Measurements from ENCODE around the gene CDCP1.
A peak's percentile ranks its signal among the peaks of the same experiment; 100 is the strongest.
"Not testable (repeated sequence)": the region's sequence is repeated elsewhere in the genome, so short reads cannot be mapped to it uniquely, and the experiment has no call there.

Gene CDCP1

GRCh38 chr3:45170096-45170495 lies 23.9 kb upstream of the CDCP1 start:
- no peak for DNase-seq (ENCODE audit: low read depth in 2 of 2)

GRCh38 chr3:45169125-45169904 lies 23.1 kb upstream of the CDCP1 start:
- DNase-seq (ENCODE audit: low read depth in 2 of 2), result no peak

GRCh38 chr3:45168451-45168850 lies 22.3 kb upstream of the CDCP1 start:
- no peak for DNase-seq (ENCODE audit: low read depth in 2 of 2)

- peak; percentile 59 to 74 for DNase-seq (ENCODE audit: low read depth in 2 of 2)
These were observed 21.1 kb upstream of the CDCP1 start for GRCh38 chr3:45167011-45167911.

- DNase-seq (ENCODE audit: low read depth in 2 of 2), result no peak
These were observed 20.2 kb upstream of the CDCP1 start for GRCh38 chr3:45166321-45166879.

GRCh38 chr3:45165497-45166283 lies 19.5 kb upstream of the CDCP1 start:
- no peak for DNase-seq (ENCODE audit: low read depth in 2 of 2)

GRCh38 chr3:45164056-45164455 lies 17.9 kb upstream of the CDCP1 start:
- DNase-seq (ENCODE audit: low read depth in 2 of 2), result no peak

- no peak for DNase-seq (ENCODE audit: low read depth in 2 of 2)
These were observed 17.3 kb upstream of the CDCP1 start for GRCh38 chr3:45163481-45163880.

GRCh38 chr3:45154641-45155147 lies 8.5 kb upstream of the CDCP1 start:
- DNase-seq (ENCODE audit: low read depth in 2 of 2), result no peak

GRCh38 chr3:45153658-45154437 lies 7.7 kb upstream of the CDCP1 start:
- no peak for DNase-seq (ENCODE audit: low read depth in 2 of 2)

- no peak for DNase-seq (ENCODE audit: low read depth in 2 of 2)
These were observed 6.1 kb upstream of the CDCP1 start for GRCh38 chr3:45152307-45152706.

- DNase-seq (ENCODE audit: low read depth in 2 of 2), result no peak
These were observed 4.9 kb upstream of the CDCP1 start for GRCh38 chr3:45151100-45151499.

- DNase-seq (ENCODE audit: low read depth in 2 of 2), result no peak
These were observed 2.7 kb upstream of the CDCP1 start for GRCh38 chr3:45148921-45149320.

GRCh38 chr3:45145223-45145622 lies 955 bp downstream of the CDCP1 start:
- no peak for DNase-seq (ENCODE audit: low read depth in 2 of 2)

- DNase-seq (ENCODE audit: low read depth in 2 of 2), result no peak
These were observed 2.2 kb downstream of the CDCP1 start for GRCh38 chr3:45143673-45144671.

- not testable (repeated sequence) for DNase-seq (ENCODE audit: low read depth in 2 of 2)
These were observed 5.4 kb downstream of the CDCP1 start for GRCh38 chr3:45140770-45141155.

- no peak for DNase-seq (ENCODE audit: low read depth in 2 of 2)
These were observed 5.9 kb downstream of the CDCP1 start for GRCh38 chr3:45140141-45140769.

- no peak for DNase-seq (ENCODE audit: low read depth in 2 of 2)
These were observed 6.6 kb downstream of the CDCP1 start for GRCh38 chr3:45139372-45140140.

Measured in activated CD8-positive, alpha-beta memory T cell treated with anti-CD3 and anti-CD28 coated beads for 4 hours (primary cell).